ENCODE data around the gene RAP1GAP2.
"Not testable (repeated sequence)": the region's sequence is repeated elsewhere in the genome, so short reads cannot be mapped to it uniquely, and the experiment has no call there.

RAP1GAP2 gene

DNA sequence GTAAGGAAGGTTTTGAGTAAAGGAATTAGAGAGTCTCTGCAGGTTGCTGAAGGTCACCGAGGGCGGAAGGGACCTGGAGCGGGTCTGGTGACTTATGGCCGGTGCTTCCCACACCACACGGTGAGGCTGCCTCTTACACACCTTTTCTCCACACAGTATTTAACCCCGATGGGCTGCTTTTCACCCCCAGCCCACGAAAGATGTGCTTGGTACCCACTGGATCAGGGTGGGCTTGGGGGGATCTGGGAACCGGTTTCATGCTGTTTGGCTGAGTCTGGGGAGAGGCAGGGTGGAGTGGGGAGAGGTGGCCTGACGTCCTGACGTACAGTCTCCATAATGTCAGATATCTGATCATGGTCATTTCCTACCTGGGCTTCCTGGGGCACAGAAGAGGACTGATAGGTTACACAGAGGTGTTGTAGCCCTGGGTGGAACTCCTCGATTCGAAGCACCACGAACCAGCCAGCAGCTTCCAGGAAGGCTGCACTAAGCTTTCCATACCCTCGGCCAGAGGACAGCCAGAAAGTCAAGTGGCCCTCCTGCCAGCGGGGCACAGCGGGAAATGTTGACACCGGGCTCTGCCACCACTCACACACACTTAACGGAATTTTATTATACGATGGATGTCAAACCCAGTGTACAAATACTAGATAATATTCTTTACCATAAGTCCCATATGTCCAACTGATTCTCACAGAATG, 233.1 kb downstream of the RAP1GAP2 start:
- DNase-seq = no peak

DNA sequence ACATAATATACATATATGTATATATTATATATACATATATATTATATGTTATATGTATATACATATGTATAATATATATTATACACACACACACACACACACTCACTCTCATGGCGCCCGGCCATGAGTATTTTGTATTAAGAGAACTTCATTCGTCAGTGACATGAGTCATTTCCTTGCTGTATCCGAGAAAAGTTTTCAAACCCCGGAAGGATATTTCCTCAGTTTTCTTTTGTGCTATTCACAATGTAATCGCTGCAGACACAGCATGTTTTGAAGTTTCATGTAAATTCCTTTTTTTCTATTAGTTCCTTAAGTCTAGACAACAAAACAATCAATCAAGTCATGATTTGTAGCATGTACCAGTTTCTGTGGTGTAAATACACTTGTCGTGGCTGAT, 233.9 kb downstream of the RAP1GAP2 start:
- no peak for DNase-seq

DNA sequence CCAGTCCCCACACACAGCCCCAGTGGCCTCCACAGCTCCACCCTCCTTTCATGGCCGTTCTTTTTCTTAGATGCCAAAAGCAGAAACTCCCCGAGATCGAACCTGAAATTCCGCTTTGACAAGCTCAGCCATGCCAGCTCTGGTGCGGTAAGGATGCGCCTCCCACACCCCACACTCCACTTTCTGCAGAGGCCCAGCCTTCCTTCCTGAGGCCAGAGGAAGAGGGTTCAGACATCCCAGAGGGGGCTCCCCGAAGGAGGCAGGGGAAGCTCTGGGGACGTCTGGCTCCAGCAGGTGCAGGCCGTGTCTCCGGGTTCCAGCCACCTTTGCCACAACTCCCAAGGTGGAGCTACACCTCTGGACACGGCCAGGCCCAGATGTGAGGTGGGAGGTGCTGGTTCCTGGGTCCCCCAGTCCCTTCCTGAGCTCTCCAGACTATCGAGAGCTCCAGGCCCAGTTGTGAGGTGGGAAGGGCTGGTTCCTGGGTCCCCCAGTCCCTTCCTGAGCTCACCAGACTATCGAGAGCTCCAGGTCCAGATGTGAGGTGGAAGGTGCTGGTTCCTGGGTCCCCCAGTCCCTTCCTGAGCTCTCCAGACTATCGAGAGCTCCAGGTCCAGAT, 234.7 kb downstream of the RAP1GAP2 start:
- DNase-seq = not testable (repeated sequence)

DNA sequence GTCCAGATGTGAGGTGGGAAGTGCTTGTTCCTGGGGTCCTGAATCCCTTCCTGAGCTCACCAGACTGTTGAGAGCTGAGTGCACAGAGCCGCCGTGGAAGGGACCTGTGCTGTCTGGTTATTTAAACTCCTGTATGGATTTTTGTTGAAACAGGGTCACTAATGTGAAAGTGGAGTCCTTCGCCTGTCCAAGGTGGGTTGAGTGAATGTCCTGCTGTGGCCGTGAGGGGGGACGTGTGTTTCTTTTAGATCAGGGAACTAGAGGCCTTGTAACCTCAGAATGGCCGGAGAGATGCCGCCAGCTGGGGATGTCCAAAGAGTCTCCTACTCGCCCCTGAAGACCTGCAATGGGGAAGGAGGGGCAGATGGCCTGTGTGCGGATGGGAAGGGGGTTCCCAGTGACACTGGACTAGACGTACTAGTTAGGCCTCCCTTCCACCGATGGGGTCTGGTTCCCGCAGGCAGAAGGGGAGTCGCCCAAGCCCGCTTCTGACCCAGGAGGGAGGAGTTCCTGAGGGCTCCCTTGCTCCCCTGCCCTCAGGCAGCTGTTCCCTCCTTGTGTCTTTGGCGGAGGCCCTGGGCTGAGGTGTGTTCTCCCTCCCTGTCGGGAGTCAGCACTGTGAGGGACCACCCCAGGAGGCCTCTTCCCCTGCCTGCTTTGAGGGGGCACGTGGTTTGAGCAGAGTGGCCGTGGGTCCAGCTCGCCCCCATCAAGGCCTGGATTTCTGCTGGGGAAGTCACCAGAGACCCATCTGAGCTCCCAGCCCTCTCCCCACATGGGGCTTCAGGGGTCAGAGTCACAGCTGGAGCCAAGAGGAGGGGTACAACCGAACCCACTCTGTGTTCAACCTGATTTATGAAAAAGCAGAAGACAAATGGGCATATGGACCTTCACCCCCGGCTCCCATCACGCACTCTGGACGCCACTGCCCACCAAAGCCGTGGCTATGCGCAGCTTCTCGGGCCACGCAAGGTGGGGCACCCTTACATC, 236.3 kb downstream of the RAP1GAP2 start:
- no peak for DNase-seq

DNA sequence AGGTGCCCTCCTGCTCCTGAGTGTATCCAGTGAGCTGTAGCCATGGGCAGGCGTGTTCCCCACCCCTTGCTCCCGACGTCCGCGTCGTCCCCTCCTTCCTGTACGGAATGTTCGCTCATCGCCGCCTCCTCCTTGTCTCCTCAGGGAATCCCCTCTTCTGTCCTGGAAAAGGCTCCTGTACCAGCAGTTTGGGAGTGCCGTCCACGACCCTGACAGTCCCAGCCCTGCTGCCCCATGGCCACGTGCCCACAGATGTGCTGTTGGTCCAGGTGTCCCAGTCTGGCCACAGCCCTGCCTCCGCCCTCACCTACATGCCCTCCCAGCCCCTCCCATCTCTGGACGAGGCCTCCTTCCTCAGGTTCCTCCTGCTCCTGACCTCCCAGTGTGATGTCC, 237.0 kb downstream of the RAP1GAP2 start:
- DNase-seq = no peak

DNA sequence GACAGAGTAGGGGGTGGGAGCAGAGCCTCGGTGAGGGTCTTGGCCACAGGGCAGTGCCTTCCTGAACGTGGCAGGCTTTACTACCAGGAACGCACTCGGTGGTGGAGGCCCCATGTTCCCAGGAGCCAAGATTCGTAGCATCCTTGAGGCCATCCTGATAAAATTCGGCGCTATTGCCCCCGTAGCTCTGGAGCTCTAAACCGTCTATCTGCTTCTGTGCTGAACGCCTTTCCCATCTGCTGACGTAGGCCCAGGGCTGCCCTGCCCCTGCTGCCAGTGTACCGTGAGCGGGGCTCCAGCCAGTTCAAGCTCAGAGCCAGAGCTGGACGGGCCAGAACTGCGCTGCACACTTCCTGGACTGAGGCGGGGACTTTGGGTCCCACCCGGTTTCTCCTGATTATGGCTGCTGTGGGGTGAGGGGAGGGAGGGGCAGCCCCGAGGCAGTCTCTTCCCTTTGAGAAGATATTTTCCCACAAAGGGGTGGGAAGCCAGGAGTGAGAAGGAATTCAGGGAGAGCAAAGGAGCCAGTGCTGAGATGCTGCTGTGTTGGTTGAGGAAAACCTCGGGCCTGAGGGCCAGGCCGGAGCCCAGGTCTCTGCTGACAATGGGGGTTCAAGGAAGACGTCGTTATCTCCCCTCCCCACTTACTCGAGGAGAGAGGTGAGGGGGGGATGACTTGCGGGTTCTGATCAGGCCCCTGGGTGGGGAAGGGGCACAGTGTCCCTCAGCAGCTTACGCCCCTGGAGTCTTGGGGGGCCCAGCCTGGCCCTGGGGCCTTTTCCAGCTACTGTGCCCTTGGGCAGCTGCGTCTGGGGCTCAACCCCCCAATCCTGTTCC, 237.7 kb downstream of the RAP1GAP2 start:
- DNase-seq = no peak

DNA sequence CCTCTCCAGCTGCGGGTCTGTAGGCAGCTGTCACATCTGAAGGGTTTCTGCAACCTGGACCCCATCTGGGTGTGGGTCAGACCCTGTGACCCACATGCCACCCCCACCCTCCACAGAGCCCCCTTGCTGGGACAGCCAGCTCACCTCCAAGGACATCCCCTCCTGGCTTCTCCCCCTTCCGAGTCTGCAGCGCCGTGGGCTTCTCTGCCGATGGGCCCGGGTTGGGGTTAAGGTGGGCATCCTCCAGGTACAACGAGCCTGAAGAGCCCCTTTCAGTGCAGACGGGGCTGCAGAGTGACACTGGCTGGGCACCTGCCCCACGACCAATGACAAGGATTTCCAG, 238.3 kb downstream of the RAP1GAP2 start:
- DNase-seq = no peak

DNA sequence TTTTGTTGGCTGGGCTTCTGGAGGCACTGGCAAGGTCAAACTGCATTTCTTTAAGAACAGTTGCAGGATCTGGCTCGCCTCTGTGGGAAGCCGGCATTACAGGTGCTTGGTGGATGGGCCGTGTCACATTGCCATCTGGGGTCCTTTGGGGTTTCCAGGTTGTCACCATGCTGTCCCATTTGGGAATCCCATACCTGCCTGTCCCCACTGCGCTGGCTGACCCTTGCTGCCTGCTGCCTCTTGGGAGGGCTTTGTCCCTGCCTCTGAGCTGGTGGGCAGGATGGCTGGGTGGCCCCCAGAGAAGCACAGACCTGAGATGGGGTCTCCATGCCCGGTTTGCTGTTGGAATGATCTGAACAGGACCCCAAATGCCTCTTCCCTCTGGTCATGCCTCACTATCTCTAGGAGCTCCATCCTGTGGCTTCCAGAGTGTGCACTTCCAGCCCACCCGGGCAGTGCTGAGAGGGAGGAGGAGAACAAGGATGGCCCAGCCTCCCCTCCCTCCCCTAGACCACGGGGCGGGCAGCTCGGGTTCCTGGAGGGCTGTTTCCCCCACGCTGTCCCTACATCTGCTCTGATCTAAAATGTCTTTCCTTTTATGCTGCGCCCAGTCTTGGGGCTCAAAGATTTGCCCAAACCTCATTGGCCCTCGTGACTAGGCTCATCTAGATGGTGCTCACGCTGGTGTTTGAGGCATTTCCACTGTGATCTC, 239.2 kb downstream of the RAP1GAP2 start:
- no peak for DNase-seq

DNA sequence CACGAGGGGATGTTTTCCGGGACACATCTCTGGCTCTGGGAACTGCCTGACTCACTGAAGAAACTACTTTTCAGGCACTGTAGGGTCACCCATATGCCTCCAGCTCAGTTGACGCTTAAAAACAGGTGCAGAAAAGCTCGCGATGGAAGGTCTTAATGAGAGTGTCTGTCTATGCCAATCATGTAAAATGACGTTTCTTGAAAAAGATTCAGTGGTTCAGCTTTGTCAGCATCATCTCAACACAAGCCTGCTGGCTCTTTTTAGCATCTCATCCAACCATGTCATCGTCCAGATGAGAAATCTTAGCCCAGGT, 239.7 kb downstream of the RAP1GAP2 start:
- no peak for DNase-seq

DNA sequence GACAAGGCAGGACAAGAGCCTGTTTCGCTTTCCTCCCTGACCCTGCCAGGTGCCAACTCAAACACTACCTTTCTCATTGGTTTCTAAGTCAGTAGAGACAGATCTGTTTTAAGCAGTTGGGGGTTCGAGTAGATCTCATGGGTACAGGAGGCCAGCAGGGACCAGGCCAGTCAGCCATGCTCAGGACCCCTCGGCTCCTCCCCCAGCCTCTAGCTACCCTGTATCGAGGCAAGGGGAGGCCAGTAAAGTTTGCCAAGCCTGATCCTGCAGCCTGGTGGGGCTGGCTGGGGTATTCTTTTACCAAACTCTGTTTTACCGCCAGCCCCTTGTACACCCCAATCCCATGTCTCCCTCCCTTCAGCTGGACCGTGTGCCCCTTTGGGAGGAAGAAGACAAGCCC, 240.6 kb downstream of the RAP1GAP2 start:
- no peak for DNase-seq

DNA sequence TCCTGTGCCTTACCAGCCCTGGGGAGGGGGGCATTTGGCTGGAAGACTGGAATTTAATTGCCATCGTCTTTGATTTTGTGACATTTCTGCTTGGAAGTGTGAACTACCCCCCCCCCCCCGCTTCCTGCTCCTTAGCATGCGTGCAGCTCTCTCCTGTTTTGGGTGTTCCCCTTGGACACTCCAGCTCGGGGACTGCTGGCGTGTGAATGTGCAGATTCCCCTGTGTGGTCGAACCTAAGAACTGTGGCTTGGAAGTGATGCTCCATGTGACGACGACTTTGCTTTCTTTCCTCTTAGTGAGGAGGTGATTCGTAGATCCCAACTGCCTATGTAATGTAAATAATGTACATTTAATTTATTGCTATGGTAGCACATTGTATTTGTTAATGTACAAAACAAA, 241.0 kb downstream of the RAP1GAP2 start:
- DNase-seq = no peak

DNA sequence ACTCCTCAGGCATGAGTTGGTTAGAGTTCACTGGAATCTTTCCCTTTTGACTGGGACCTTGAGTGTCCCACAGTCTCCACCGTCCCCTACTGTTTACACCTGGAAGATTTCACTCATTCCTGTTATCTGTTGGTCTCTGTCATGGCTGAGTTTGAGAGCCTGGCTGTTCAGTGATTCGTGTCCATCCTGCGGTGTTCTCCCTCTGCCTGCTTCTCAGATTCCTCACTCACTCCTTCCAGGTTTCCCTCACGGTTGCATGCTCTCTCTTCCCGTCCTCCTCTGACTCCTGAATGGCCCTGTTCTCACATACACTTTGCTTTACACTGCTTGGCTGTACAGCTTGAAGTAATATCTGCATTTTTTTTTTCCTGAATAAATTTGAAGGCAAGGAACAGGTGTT, 242.7 kb downstream of the RAP1GAP2 start:
- no peak for DNase-seq

DNA sequence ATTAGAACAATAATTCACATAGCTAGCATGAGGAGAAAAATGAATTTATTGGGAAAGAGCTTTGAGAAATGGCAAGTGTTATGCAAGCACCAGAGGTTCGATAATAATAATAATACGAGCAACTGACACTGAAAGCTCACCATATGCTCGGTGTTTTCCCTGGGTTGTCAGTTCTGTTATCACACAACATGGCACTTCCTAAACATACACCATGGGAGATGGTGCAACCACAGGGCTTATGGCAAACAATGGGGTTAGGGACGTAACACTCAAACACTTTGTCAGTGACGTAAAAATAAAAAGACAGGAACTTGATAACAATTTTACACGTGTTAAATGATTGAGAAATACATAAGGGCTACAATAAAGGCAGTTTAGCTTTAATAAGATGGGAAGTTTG, 243.5 kb downstream of the RAP1GAP2 start:
- DNase-seq = peak; percentile 6

DNA sequence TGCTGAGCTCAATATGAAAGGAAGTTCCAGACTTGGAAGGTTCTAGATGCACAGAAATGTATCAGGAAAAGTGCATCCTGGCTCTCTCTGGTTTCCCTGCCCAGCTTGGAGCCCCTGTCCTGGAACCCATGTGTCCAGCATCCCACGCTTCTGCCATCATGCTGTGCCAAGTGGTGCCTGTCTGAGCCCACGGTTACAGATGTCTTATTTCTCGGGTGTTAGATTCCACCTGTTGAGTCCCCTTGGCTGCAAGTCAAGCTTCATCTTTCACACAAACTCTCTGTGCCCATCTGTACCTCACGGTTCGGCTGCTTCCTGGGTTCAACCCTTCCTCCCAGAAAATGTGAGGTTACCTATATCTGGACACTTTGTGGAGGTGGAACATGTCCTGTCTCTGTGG, 244.6 kb downstream of the RAP1GAP2 start:
- DNase-seq = no peak

DNA sequence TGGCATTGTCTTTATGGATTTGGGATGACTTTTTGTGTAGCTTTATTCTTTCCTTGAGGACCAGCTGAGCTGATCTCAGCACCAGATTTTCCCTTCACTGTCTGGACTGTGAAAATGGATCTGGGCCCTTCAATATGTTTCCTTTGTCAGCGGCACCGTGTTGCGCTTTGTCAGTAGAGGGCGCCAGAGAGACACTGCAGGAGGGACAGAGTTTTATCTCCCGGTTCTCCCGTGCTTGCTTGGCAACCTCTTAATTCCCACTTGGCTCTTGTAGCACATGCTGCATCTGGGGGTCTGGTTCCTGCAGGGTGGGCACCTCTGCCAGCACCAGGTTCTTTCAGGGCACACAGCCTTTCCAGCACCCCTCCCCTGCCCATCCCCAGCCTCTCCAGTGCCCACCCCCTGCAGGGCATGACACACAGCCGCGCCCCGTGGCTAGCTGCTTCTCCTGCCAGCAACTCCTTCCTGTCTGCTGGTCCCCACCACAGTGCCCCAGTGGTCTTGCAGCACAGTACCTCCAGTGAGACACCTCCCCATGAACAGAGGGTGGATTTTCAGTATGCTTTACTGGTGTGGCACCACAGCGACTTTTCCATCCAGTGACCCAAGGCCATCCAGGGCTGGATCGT, 247.6 kb downstream of the RAP1GAP2 start:
- DNase-seq = peak; percentile 54

DNA sequence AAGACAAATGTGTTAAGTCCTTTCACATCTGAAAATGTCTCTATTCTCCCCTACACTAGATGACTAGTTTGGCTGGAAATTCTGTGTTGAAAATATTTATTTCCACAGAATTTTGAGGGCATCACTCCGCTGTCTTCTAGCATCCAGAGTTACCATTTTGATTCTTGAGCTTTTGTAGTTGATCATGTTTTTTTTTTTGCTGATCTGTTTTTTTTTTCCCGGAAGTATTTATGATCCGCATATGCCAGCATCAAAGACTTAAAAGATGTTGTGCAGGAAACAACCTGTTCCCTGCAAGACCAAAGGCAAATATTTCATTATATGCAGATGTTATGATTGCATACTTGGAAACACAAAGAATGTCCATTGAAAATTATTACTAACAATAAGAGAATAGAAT, 250.5 kb downstream of the RAP1GAP2 start:
- no peak for DNase-seq

DNA sequence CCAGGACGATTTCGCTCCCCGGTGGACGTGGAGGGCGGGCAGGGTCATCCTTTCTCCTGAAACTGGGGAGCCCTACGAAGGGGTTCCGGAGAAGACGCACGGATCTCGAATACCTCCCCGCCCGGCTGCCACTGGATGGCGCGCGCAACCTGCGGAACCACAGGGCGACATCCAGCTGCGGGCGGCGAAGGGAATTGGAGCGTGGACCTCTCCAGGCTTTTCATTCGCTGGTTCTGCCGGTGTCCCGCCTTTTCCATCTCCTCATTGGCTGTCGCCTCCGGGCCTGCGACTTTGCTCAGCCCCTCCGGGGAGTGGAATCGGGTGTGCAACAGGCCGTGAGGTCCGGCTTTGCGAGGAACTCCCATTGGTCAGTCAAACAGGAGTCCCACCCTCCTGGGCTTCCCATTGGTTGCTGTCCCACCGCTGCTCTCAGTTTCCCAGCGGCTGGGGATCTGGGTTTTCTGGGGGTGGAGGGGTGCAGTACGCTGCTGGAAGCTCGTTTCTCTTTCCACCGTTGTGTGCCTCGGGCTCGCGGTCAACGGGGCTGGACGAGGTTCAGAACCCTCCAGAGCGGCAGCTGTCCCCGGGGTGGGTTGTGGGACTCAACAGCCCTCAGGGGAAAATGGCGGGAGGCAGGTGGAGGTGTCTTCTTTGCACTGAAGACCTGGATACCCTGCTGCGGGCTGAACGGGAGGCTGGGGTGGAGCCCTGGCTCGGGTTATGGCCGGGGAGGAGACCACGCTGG, 252.7 kb downstream of the RAP1GAP2 start:
- DNase-seq = peak; percentile 97

DNA sequence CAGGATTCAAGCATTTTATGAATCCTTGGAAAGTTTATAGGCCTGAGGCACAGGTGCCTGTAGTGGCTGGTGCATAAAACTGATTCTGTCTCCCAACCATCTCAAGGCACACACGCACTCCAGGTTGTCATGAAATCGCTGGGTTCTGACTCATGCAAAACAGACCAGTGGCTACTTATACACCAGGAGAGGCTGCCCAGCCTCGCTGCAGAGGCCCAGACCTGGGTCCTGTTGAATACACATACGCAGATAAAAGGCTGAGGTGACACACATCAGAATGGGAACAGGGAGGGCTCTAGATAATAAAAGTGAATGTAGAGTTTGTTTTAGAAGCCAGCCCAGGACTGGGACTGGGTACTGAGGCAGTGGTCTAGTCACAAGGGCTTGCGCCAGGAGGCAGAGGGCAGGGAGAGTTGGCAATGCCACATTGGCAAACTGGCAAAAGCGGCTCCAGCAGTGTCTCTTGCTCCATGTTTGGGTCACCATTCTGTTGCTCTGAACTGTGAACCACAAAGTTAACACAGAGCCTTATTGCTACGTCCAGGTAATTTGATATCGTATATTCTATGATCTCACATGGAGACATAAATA, 253.6 kb downstream of the RAP1GAP2 start:
- no peak for DNase-seq

DNA sequence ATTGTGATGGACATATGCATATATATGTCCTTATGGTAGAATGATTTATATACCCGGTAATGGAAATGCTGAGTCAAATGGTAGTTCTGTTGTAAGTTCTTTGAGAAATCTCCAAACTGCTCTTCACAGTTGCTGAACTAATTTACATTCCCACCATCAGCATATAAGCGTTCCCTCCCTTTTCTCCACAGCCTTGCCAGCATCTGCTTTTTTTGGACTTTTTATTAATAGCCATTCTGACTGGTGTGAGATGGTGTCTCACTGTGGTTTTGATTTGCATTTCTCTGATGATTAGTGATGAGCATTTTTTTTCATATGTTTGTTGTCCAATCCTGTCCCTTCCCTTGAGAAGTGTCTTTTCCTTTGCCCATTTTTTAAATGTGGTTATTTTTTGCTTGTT, 258.6 kb downstream of the RAP1GAP2 start:
- not testable (repeated sequence) for DNase-seq

DNA sequence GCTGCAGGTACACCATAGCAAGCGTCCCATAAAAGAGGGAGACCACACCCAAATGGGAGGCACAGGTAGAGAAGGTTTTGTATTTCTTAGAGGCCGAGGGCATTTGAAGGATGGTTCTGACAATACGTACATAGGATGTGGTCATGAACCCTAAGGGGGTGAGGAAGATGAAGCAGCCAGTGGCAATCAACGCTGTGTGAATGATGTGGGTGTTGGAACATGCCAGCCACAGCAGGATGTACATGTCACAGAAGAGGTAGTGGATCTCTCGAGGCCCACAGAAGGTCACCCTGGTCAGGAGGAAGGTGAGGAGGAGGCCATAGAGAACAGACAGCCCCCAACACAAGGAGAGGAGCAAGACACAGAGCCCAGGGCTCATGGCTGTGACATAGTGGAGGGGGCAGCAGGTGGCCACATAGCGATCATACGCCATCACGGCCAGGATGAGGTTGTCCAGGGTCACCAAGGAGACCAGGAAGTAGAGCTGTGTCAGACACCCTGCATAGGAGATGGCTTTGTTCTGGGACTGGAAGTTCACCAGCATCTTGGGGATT, 266.7 kb downstream of the RAP1GAP2 start:
- DNase-seq = not testable (repeated sequence)
